Astrocyte of the cerebellum (primary cell): ENCODE results near the gene SNN.

Experiments
- DNase-seq: peaks from one replicate; pipeline ENCODE4 v3.0.0-alpha.2; 2011; ENCODE audit warnings: low read depth
- H3K4me3 ChIP-seq: 2 replicates; pipeline ENCODE4 v1.5.1; 2011; ENCODE audit warnings: mild to moderate bottlenecking, low read depth, low read length, moderate library complexity
- in situ Hi-C: cut with HindIII; loops from 2 replicates; pipeline ENCODE4 v1.10.0; 2017; ENCODE audit warnings: low sequenced_read_pairs
- TF ChIP-seq, protein P1 (sequence below): IDR thresholded peaks from 2 replicates; pipeline ENCODE4 v1.5.1; 2012; ENCODE audit warnings: low read length, low read depth, moderate library complexity, mild to moderate bottlenecking; ENCODE audit errors: missing control alignments

SNN gene

DNA sequence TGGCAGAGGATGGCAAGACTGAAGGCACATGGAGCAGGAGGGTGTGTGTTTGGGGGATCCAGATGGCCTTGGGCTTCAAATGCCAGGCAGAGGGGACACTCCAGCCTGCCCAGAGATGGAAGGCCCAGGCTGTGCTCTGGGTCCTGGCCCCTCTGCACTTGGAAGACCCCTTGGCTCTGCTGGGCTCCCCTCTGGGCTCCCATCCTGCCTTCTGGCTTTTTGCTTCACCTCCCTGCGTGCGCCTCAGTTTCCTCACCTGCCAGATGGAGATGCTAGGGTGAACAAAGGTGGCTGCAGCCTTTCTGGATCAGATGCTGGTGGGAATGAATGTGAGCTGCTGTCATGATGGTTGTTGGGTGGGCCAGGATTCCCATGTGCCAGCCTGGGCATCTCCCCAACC lies 3.0 kb downstream of the SNN start:
- no peak for DNase-seq
- TF ChIP-seq, protein P1, sequence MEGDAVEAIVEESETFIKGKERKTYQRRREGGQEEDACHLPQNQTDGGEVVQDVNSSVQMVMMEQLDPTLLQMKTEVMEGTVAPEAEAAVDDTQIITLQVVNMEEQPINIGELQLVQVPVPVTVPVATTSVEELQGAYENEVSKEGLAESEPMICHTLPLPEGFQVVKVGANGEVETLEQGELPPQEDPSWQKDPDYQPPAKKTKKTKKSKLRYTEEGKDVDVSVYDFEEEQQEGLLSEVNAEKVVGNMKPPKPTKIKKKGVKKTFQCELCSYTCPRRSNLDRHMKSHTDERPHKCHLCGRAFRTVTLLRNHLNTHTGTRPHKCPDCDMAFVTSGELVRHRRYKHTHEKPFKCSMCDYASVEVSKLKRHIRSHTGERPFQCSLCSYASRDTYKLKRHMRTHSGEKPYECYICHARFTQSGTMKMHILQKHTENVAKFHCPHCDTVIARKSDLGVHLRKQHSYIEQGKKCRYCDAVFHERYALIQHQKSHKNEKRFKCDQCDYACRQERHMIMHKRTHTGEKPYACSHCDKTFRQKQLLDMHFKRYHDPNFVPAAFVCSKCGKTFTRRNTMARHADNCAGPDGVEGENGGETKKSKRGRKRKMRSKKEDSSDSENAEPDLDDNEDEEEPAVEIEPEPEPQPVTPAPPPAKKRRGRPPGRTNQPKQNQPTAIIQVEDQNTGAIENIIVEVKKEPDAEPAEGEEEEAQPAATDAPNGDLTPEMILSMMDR = no peak
- no peak overlapping the region for H3K4me3 ChIP-seq
- in situ Hi-C loops = loop anchor here (5.0 kb wide), 1 partner anchor 71 kb away; the partner anchor contains the start of gene TXNDC11

DNA sequence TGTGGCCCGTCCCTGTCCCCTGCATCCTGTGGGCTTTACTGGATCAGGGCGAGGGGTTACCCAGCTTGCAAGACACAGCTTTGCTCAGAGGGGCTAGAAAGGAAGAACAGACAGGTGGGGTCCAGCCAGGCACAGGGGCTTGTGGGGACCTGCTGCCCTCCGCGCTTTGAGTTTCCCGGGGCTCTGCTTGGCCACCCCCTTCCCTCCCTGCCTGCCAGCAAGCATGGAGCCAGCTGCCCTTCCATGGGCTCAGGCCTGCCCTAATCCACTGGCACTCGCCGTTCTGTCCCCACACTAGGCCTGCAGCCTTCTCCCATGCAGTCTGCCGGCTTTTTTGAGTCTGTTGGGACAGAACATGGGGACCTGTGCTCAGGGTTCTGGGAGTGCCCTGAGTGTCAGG lies 3.4 kb downstream of the SNN start:
- no peak for DNase-seq
- TF ChIP-seq, protein P1 = no peak
- no peak overlapping the region for H3K4me3 ChIP-seq
- in situ Hi-C loops = loop anchor here (5.0 kb wide), 1 partner anchor 71 kb away; the partner anchor contains the start of gene TXNDC11

DNA sequence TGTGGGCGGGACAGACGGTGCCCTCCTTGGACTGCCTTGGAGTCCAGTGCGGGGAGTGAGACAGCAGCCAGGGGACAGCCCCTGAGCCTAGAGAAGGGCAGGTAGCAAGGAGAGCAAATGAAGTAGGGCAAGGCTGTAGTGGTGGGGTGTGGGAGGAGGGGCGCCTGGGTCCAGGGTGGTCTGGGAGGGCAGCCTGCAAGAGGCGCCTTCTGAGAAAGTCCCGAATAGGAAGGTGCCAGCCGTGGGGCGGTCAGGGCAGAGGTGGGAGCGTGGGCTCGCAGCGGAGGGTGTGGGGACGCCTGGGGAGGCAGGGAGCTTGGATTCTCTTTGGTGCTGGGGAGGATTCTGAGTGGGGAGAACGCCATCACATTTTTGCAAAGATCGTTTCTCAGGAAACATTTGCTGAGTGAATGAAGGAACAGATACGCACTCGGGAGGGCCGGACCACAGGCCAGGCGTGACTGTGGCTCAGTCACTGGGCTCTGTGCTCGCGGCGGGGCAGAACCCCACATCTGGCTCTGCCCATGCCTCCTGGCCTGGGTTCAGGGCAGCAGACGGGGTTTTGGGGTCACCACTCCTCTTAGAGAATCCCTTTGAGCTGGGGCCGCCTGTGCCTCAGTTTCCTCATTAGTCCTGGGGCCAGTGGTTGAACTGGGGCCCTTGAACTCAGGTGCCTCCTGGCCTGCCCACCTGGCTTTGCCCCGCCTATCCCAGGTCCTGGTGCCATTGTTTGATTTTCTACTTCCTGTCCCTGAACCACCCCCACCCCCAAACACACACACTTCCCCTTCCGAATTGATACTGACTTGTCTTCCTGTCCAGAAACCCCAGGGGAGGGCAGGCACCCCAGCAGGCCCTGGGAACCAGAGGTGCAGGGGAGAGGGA lies 4.2 kb downstream of the SNN start:
- in situ Hi-C loops = loop anchor here (5.0 kb wide), 1 partner anchor 70 kb away; the partner anchor contains the start of gene TXNDC11
- DNase-seq = no peak
- TF ChIP-seq, protein P1 = no peak
- no peak overlapping the region for H3K4me3 ChIP-seq

DNA sequence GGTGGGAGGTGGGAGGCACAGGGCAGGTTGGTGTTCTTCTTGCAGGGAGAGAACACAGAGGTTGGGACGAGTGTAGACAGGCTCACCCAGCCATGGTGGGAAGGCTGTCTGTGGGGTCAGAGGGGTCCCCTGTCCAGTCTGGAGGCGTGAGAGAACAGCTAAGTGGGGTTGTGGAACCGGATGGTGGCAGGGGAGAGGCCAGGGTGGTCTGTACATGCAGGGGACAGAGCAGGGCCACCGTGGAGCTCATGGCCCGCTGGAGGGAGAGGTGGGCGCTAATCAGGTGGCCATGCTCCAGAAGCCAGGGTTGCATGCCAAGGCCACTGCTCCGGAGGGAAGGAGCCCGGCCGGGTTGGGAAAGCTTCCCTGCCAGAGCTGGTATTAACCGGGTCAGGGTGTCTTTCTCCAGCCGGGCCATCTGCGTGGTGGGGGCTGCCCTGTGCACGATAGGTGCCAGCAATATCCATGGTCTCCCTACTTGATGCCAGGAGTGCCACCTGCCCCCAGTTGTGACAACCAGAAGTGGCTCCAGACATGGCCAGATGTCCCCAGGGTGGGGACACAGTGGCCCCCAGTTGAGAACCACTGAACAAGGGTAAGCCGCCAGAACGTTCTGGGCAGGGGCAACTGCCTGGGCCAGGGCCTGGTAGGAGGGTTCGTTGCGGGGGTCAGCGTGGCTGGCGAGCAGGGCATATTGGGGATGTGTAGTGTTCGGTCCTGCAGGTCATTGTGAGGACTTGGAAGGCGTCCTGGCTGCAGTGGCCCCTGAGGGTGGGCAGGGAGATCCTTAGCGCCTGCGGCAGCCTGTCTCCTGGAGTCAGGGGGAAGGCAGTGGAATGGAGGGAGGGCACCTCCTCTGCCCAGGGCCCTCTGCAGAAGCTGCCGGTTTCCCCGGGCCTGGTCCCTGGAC lies 5.1 kb downstream of the SNN start:
- TF ChIP-seq, protein P1 = no peak
- no peak overlapping the region for H3K4me3 ChIP-seq
- DNase-seq = no peak
- in situ Hi-C loops = loop anchor here (5.0 kb wide), 1 partner anchor 69 kb away; the partner anchor contains the start of gene TXNDC11

DNA sequence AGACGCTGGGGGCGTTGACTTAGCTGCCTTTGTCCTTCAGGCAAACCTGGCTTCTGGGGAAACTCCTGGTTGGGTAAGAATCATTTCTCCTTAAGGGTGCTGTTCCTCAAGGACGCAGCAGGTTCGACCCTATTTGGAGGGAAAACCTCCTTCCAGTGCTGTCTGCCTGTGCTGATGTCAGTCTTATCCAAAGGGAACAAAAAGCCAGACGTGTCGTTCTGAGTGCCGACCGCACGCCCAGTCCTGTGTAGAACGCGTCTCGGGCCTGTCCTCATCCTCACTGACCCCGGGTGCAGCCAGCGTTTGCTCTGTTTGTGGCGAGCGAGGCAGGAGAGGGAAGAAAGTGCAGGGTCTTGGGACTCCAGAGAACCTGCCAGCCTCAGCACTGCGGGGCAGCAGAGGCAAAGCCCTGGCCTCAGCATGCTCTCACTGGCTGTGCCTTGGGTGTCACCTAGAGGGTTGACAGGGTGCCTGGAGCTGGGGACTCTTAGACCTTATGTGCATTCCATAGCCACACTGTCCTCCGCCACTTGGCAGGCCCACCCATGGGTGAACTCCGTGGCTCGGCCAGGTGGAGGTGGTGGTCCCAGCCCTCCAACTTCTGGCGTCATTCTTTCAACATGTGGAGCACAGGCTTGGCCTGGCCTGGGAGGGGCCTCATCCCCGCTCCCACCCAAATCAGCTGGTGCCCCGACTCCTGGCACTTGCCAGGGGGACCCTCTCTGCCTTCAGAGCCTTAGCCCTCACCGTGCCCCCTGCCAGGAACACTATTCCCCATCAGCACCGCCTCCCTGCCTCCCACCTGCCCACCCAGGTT lies 6.0 kb downstream of the SNN start:
- H3K4me3 ChIP-seq = no peak overlapping the region
- TF ChIP-seq, protein P1 = no peak
- DNase-seq = no peak
- in situ Hi-C loops = loop anchor here (5.0 kb wide), 1 partner anchor 68 kb away; the partner anchor contains the start of gene TXNDC11
